DMS53 treated with DMSO at 0.1 percent for 48 hours (cell line): Measurements from ENCODE around the gene CERKL.

Experiments
- DNase-seq: peaks from one replicate; lab custom pipeline; 2025; ENCODE audit not compliant: unreplicated experiment; lab: John Stamatoyannopoulos, UW

CERKL gene

GRCh38 chr2:181628590-181629585 is 28.0 kb downstream of the CERKL start:
- DNase-seq, result no peak

GRCh38 chr2:181627545-181627944 is 29.4 kb downstream of the CERKL start:
- DNase-seq, result no peak

GRCh38 chr2:181626671-181627070 is 30.2 kb downstream of the CERKL start:
- no peak for DNase-seq

GRCh38 chr2:181623159-181623558 is 33.7 kb downstream of the CERKL start:
- peak; percentile 16 for DNase-seq

- no peak for DNase-seq
Observed at GRCh38 chr2:181621779-181622490, 35.0 kb downstream of the CERKL start.

GRCh38 chr2:181619516-181619915 is 37.4 kb downstream of the CERKL start:
- DNase-seq, result no peak

- DNase-seq, result no peak
Observed at GRCh38 chr2:181616715-181617114, 40.2 kb downstream of the CERKL start.

GRCh38 chr2:181614874-181615638 is 41.8 kb downstream of the CERKL start:
- no peak for DNase-seq

GRCh38 chr2:181613241-181613640 is 43.7 kb downstream of the CERKL start:
- peak; percentile 36 for DNase-seq

GRCh38 chr2:181607629-181608590 is 49.0 kb downstream of the CERKL start:
- no peak for DNase-seq

GRCh38 chr2:181605889-181606837 is 50.7 kb downstream of the CERKL start:
- no peak for DNase-seq

- no peak for DNase-seq
Observed at GRCh38 chr2:181602017-181602416, 54.9 kb downstream of the CERKL start.

GRCh38 chr2:181596556-181596955 is 60.3 kb downstream of the CERKL start:
- DNase-seq, result no peak

- DNase-seq, result no peak
Observed at GRCh38 chr2:181594322-181594721, 62.6 kb downstream of the CERKL start.

- peak; percentile 55 for DNase-seq
Observed at GRCh38 chr2:181589779-181590178, 67.1 kb downstream of the CERKL start.

- no peak for DNase-seq
Observed at GRCh38 chr2:181588546-181588945, 68.4 kb downstream of the CERKL start.

- DNase-seq, result peak; percentile 98
Observed at GRCh38 chr2:181586569-181587081, 70.3 kb downstream of the CERKL start.

- peak; percentile 60 for DNase-seq
Observed at GRCh38 chr2:181585732-181586131, 71.2 kb downstream of the CERKL start.

- DNase-seq, result peak; percentile 24
Observed at GRCh38 chr2:181581534-181581933, 75.4 kb downstream of the CERKL start.
